ENCODE results near the gene SAMD1. TPM values are rescaled to one million over a fixed set of nuclear protein-coding genes. Genes with fewer than 3 reads are reported as not detected.

SAMD1 gene
- total and polyA plus RNA-seq, 2 of the 13 experiments (the other 11 are each of a cell fraction or from before 2014, with no cell fraction given) = 17.5 to 45.0 TPM

- no peak for TF ChIP-seq PRDM4 (CRISPR knock-in tag; IDR thresholded peaks at IDR 0.05; ENCODE audit: borderline replicate concordance)
- no peak for TF ChIP-seq ZNF577 (CRISPR knock-in tag; IDR thresholded peaks at IDR 0.05; ENCODE audit: borderline replicate concordance, low read depth)
- no peak for TF ChIP-seq CREBL2 (CRISPR knock-in tag; IDR thresholded peaks at IDR 0.05; ENCODE audit: borderline replicate concordance)
- no peak for TF ChIP-seq ZSCAN30 (CRISPR knock-in tag; IDR thresholded peaks at IDR 0.05)
- no peak for TF ChIP-seq ZBTB7A (CRISPR knock-in tag; IDR thresholded peaks at IDR 0.05)
- TF ChIP-seq POLR2G (IDR thresholded peaks at IDR 0.05; ENCODE audit: low read depth, low read length) = peak; percentile 84
- no peak for TF ChIP-seq HMGA1 (CRISPR knock-in tag; conservative IDR thresholded peaks at IDR 0.05)
- TF ChIP-seq ZBTB26 (CRISPR knock-in tag; IDR thresholded peaks at IDR 0.05; ENCODE audit: borderline replicate concordance) = peak; percentile 74; the same call in 1 of the 2 replicates
- TF ChIP-seq TFDP1 (CRISPR knock-in tag; IDR thresholded peaks at IDR 0.05; ENCODE audit: borderline replicate concordance) = no peak
- TF ChIP-seq ZNF431 (CRISPR knock-in tag; IDR thresholded peaks at IDR 0.05; ENCODE audit: borderline replicate concordance, low read depth) = no peak
- TF ChIP-seq ZNF557 (CRISPR knock-in tag; IDR thresholded peaks at IDR 0.05) = no peak
- TF ChIP-seq ARID2 (CRISPR knock-in tag; IDR thresholded peaks at IDR 0.05; ENCODE audit: borderline replicate concordance) = 0 out of 2 replicates have a peak, but pooled peaks have one; percentile 52
- peak; percentile 89 for TF ChIP-seq KAT8 (CRISPR knock-in tag; IDR thresholded peaks at IDR 0.05)
- TF ChIP-seq STAT6 (CRISPR knock-in tag; IDR thresholded peaks at IDR 0.05; ENCODE audit: borderline replicate concordance) = no peak
- TF ChIP-seq ZNF354B (CRISPR knock-in tag; IDR thresholded peaks at IDR 0.05) = no peak
Measured at GRCh38 chr19:14080887-14081796, 9.4 kb downstream of the SAMD1 start (continued).
